GM18951 (cell line): Measurements from ENCODE around the gene CRYBG2.
"Not testable (repeated sequence)": the region's sequence is repeated elsewhere in the genome, so short reads cannot be mapped to it uniquely, and the experiment has no call there.

Experiments used
- POLR2A ChIP-seq: IDR thresholded peaks from 4 replicates; pipeline ENCODE4 v1.6.1; 2011; ENCODE audit warnings: mild to moderate bottlenecking; ENCODE audit not compliant: insufficient read length, insufficient read depth; ENCODE audit errors: extremely low read depth
- in situ Hi-C: fragments of 300-500 bp; cut with MboI; formaldehyde crosslinking; loops from one replicate; pipeline ENCODE4 v1.12.0; 2022; ENCODE audit warnings: low sequenced_read_pairs, mixed read lengths, inconsistent platforms; ENCODE audit not compliant: unreplicated experiment

Gene CRYBG2

DNA sequence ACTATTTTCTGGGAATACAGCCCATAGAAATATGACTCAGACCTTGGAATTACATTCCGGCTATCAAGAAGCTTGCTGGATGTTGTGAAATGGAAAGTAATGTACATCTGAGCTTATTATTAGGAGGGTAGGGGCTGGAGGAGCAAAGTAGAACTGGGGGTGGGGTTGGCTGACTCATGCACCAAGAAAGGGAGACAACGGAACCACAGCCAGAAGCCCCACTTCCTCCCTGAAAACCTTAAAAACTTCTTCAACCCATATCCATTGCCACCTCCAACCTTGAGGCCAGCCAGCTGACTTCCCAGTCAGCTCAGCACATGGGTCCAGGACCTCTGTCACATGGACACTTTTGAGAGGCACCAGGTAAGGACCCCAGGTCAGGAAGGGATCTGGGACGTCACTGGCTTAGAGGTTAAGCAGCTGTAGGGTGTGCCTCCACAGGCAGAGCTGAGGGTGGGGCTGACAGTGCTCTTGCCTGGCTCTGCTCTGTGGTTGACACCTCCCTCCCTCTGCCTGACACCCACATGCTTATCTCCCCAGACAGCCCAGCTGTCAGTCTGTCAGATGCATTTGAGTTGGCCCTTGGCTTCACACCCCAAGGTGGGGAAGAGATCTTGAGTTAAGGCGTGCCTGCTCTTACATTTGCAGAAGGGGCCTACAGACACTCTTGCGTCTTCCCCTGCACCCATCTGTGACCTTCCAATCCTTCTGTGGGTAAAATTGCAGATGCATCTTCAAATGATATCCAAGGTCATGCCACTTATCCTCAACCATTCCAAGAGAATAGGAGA, 24.4 kb upstream of the CRYBG2 start:
- in situ Hi-C loops, result no loop called here
- no peak for TF ChIP-seq POLR2A

GRCh38 chr1:26376050-26376449, 22.1 kb upstream of the CRYBG2 start:
- TF ChIP-seq POLR2A, result no peak
- in situ Hi-C loops, result no loop called here

DNA sequence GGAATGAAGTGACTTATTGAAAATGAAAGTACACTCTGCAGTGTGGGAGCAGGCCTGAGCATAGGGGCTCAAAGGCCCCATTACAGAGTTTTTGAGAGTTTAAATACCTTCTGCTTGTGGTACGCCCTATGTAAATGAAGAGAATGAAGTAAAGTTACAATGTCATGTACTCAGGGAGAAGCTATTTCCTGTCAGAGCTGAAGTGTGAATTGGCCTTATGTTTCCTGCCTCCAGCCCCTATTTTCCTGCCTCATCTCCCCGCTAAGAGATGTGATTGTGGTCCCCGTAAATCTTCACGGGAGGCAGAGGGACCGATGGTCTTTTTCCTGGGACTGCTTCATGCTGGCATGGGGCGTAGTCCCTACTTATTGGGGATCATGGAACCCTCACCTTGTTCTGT, 21.2 kb upstream of the CRYBG2 start:
- no peak for TF ChIP-seq POLR2A
- in situ Hi-C loops, result no loop called here

- in situ Hi-C loops, result not testable (repeated sequence)
Observed at GRCh38 chr1:26374361-26374760, 20.4 kb upstream of the CRYBG2 start.

DNA sequence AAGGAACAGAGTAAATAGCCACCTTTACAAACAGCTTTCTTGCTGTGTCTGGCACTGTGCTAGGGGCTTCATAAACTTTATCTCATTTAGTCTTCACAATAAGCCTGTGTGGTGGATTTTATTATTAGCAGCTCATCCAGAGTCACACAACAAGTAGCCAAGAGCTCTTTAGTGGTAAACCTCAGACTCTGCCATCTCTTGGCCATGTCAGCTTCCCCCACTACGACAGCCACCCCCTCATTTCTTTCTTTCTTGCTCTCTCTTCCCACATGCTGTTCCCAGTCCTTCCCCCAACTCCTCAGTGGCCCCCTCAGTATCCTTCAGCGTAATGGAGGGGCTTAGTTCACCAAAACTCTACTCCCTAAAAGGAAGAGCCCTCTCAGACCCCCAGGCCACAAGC, 19.9 kb upstream of the CRYBG2 start:
- in situ Hi-C loops, result no loop called here
- TF ChIP-seq POLR2A, result no peak

DNA sequence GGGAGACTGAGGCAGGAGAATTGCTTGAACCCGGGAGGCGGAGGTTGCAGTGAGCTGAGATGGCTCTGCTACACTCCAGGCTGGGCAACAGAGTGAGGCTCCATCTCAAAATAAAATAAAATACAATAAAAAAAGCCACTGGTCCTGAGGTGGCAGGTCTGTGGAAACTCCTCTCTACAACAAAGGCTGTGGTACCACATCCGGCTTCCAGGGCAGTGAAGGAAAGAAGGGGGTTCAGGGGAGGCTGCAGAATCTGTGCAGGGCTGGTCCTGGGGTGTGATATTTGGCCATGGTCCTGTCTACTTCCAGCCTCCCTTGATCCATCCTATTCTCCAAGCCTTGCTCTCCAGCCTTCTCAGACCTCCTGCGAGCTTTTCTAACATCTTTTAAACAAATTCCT, 19.4 kb upstream of the CRYBG2 start:
- no peak for TF ChIP-seq POLR2A
- in situ Hi-C loops, result no loop called here

DNA sequence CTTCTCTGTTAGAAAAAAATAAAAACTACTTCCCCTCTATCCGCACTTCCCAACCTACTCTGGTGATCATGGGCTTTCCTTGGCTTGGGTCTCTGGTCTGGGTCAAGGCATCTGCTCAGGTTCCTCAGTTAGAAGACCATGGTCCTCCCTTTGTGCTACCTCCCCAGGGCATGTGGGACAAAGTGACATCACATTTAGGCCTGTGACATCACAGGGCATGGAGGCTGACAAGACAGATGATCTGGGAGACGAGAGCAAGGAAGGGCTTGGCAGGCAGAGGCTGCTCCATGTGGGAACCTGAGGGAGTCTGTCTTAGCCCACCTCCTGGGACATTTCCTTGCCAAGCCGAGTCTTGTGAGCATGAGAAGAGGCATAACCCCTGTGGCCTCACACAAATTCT, 18.7 kb upstream of the CRYBG2 start, which contains the start of gene ZNF683:
Gene ZNF683 (minus strand): TSS at position 140 of the 400 bp plus-strand sequence. CDS start 4,179 bp downstream, outside the sequence.
- in situ Hi-C loops, result not testable (repeated sequence)

GRCh38 chr1:26372039-26372438, 18.1 kb upstream of the CRYBG2 start:
- in situ Hi-C loops, result no loop called here
- TF ChIP-seq POLR2A, result no peak

DNA sequence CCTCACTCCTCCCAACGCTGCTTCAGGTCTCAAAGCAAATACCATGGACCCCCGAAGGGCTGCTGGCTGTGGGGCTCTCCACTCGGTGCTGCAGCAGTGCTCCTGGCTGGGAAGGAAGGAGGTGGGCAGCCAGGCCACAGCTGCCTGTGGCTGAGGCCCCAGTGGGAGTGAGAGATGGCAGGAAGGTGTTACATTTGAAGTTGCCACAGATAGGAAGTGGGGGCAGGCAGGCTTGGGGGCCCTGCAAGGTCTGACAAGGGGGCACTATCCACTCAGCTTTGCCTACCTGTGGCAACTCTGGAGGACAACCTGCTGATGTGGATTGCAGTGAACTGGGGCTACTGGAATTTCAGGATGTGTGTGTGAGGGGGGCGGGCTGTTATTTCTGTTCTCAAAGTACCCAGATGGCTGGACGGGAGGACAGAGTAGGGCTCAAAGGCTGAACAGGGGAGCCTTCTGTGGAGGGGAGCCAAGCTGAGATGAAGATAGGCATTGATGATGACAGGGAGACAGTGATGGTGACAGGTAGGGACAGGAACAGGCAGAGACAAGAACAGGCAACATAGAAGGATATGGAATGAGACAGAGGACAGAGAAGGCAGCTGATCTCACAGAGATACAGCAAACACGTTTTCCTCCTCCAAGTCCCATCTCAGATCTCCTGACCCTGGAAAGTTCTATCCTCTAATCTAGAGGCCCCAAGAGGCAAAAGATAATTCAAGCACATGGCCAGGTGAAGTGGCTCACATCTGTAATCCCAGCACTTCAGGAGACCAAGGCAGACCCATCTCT, 16.9 kb upstream of the CRYBG2 start:
- in situ Hi-C loops, result no loop called here

GRCh38 chr1:26368486-26368885, 14.6 kb upstream of the CRYBG2 start:
- no peak for TF ChIP-seq POLR2A
- in situ Hi-C loops, result no loop called here

More for the DNA sequence above, 16.9 kb upstream of the CRYBG2 start:
- no peak for TF ChIP-seq POLR2A

- in situ Hi-C loops, result no loop called here
- no peak for TF ChIP-seq POLR2A
Observed at GRCh38 chr1:26368006-26368405, 14.1 kb upstream of the CRYBG2 start.

- TF ChIP-seq POLR2A, result no peak
- in situ Hi-C loops, result no loop called here
Observed at GRCh38 chr1:26367441-26367840, 13.5 kb upstream of the CRYBG2 start.

- no peak for TF ChIP-seq POLR2A
- in situ Hi-C loops, result no loop called here
Observed at GRCh38 chr1:26364956-26365355, 11.0 kb upstream of the CRYBG2 start.

GRCh38 chr1:26363549-26364448, 9.9 kb upstream of the CRYBG2 start:
- in situ Hi-C loops, result no loop called here

More at GRCh38 chr1:26363549-26364448, 9.9 kb upstream of the CRYBG2 start:
- no peak for TF ChIP-seq POLR2A
